Psoas muscle (tissue), 8 donors: ENCODE measurements around the gene LEFTY1. TPM values are rescaled to one million over a fixed set of nuclear protein-coding genes. Genes with fewer than 3 reads are reported as not detected.

Source experiments
- ATAC-seq, 4 donors: fragments of 200-7000 bp; cut with Tn5 transposase; one replicate each; pipeline ENCODE4 v1.9.1; 2020; ENCODE audit warnings: moderate library complexity in 3 of 4, mild to moderate bottlenecking in 2 of 4
- DNase-seq, 2 donors: peaks; one replicate each; pipeline ENCODE4 v3.0.0-alpha.2; 2020
- H3K27ac ChIP-seq: fragments of 200-600 bp; one replicate; pipeline ENCODE4 v1.8.0; 2022
- H3K27me3 ChIP-seq, 3 donors: fragments of 200-600 bp in 1 of 3; one replicate each; pipeline versions ENCODE4 v1.6.1 to v1.8.0; 2013 to 2022; ENCODE audit warnings: low read length in 2 of 3, mild to moderate bottlenecking in 2 of 3, moderate library complexity in 1 of 3; ENCODE audit not compliant: insufficient read depth in 3 of 3
- H3K36me3 ChIP-seq, 2 donors: fragments of 200-600 bp in 1 of 2; one replicate each; pipeline versions ENCODE4 v1.6.1 to v1.8.0; 2013 to 2022; ENCODE audit warnings: low read depth in 1 of 2, mild to moderate bottlenecking in 1 of 2, moderate library complexity in 1 of 2; ENCODE audit not compliant: insufficient read depth in 1 of 2
- H3K4me1 ChIP-seq: fragments of 200-600 bp; one replicate; pipeline ENCODE4 v1.8.0; 2022
- H3K4me3 ChIP-seq: fragments of 200-600 bp; one replicate; pipeline ENCODE4 v1.8.0; 2022; ENCODE audit warnings: mild to moderate bottlenecking
- H3K9me3 ChIP-seq: fragments of 200-600 bp; one replicate; pipeline ENCODE4 v1.8.0; 2022
- CTCF ChIP-seq: fragments of 200-600 bp; IDR thresholded peaks from one replicate; pipeline ENCODE4 v1.8.0; 2022; ENCODE audit warnings: antibody characterized with exemption
- WGBS, 3 donors: extraction: QIAGEN DNeasy Blood & Tissue Kit; methylation state at CpG; one replicate each; pipeline versions ENCODE4 v1.1.6 to v1.1.7; 2013; 5-methylcytosine and 5-hydroxymethylcytosine counted together
- intact Hi-C, 2 donors: fragments of 100-400 bp; cut with DNase I; formaldehyde crosslinking; loops; one replicate each; pipeline versions ENCODE4 v1.11.0 to v1.14.2; 2022
- polyA plus RNA-seq, 3 donors: library from polyadenylated mRNA; stranded (reverse); fragments of 200-250 nt; gene quantifications; one replicate each; pipeline ENCODE4 v1.2.3, GENCODE V29; 2013
- total RNA-seq, 4 donors: library from RNA; stranded (reverse); fragmentation: NEBNext Ultra II Directional in 2 of 4; extraction: Animal tissue kit (Norgen Biotek cat#: 25700) in 2 of 4; gene quantifications; one replicate each; pipeline versions ENCODE4 v1.2.1 to v1.2.4, GENCODE V29; 2021 to 2023
- donor health status: healthy with polysubstance abuse.
- donor health status: DM: no; HTN: no; CAD: no; lungs with moderate emphysema.
- donor health status: Bipolar disorder and iron deficiency.
- donor health status: healthy.
- donor health status: DM: yes; HTN: yes; CAD: no.
- donor health status: DM: no; HTN: no; CAD: no.
- donor health status: DM: no; HTN: no; CAD: no.
- donor health status: DM: yes; HTN: yes; CAD: no.

LEFTY1 gene
- total and polyA plus RNA-seq, 7 donors: 0.08 to 0.26 (median 0.13) TPM; not detected in 4

GRCh38 chr1:225862581-225862950, 26.4 kb downstream of the LEFTY1 start:
- 79 to 92% (median 89%) methylated on average over 13 of the region's 13 CpGs for WGBS, 3 donors
- Histone ChIP-seq H3K36me3 (peaks cover 3 to 97% of the 10 kb centered on the region in 2 donors), H3K9me3 (no peaks in the 10 kb centered on the region), H3K4me1 (no peaks in the 10 kb centered on the region), H3K27ac (no peak overlapping the region), H3K4me3 (no peak overlapping the region), H3K27me3 (no peaks in the 10 kb centered on the region)
- intact Hi-C loops: no loop called here
- TF ChIP-seq CTCF: no peak
- ATAC-seq: no peak
- DNase-seq: peak in 1 of 2 donors; percentile 30

- H3K4me1 ChIP-seq: no peaks in the 10 kb centered on the region
- DNase-seq: peak in 1 of 2 donors; percentile 36
- intact Hi-C loops: no loop called here
- H3K27ac ChIP-seq: no peak overlapping the region
- H3K27me3 ChIP-seq: no peaks in the 10 kb centered on the region
- H3K4me3 ChIP-seq: no peak overlapping the region
- 90 to 95% (median 91%) methylated on average over 13 of the region's 13 CpGs for WGBS, 3 donors
- no peak for TF ChIP-seq CTCF
- peaks cover 3 to 97% of the 10 kb centered on the region in 2 donors for H3K36me3 ChIP-seq
- ATAC-seq: no peak
- H3K9me3 ChIP-seq: no peaks in the 10 kb centered on the region
Observed at GRCh38 chr1:225861834-225862580, 26.9 kb downstream of the LEFTY1 start.

GRCh38 chr1:225860876-225861441, 28.0 kb downstream of the LEFTY1 start:
- DNase-seq: peak in 1 of 2 donors; percentile 16
- H3K4me3 ChIP-seq: no peak overlapping the region
- H3K36me3 ChIP-seq: peaks cover 5 to 97% of the 10 kb centered on the region in 2 donors
- TF ChIP-seq CTCF: no peak
- no peaks in the 10 kb centered on the region for H3K4me1 ChIP-seq
- H3K27ac ChIP-seq: no peak overlapping the region
- H3K27me3 ChIP-seq: no peaks in the 10 kb centered on the region
- intact Hi-C loops: no loop called here
- peak in 1 of 4 donors; percentile 30 for ATAC-seq
- 89 to 93% (median 91%) methylated on average over 7 of the region's 7 CpGs for WGBS, 3 donors
- no peaks in the 10 kb centered on the region for H3K9me3 ChIP-seq

GRCh38 chr1:225860107-225860506, 28.8 kb downstream of the LEFTY1 start:
- intact Hi-C loops: no loop called here

More at GRCh38 chr1:225860107-225860506, 28.8 kb downstream of the LEFTY1 start:
- WGBS, 3 donors: 79 to 95% (median 92%) methylated on average over 5 of the region's 5 CpGs
- Histone ChIP-seq H3K27me3 (no peaks in the 10 kb centered on the region), H3K36me3 (peaks cover 2 to 97% of the 10 kb centered on the region in 2 donors), H3K9me3 (no peaks in the 10 kb centered on the region), H3K4me1 (no peaks in the 10 kb centered on the region), H3K4me3 (no peak overlapping the region), H3K27ac (no peak overlapping the region)
- ATAC-seq (no peak), DNase-seq (peak in 1 of 2 donors; percentile 35)
- no peak for TF ChIP-seq CTCF
